CD4-positive, alpha-beta T cell (primary cell): ENCODE measurements around the gene FBXL17. TPM values are rescaled to one million over a fixed set of nuclear protein-coding genes. Genes with fewer than 3 reads are reported as not detected.

Experiments used
- ATAC-seq: fragments of 200-7000 bp; cut with Tn5 transposase; one replicate; pipeline ENCODE4 v1.10.0; 2022; ENCODE audit warnings: mild to moderate bottlenecking; ENCODE audit not compliant: poor library complexity
- CTCF ChIA-PET: fragments of 350-600 bp; sonication (Branson Sonifier 250); formaldehyde crosslinking; loops from one replicate; lab custom pipeline; 2021; ENCODE audit warnings: antibody characterized with exemption, inconsistent platforms; lab: Charles Lee
- POLR2A ChIA-PET: fragments of 350-600 bp; sonication (Branson Sonifier 250); formaldehyde crosslinking; loops from one replicate; lab custom pipeline; 2021; ENCODE audit warnings: antibody characterized with exemption, inconsistent platforms; lab: Charles Lee
- DNase-seq, 14 experiments: peaks; one replicate each; pipeline ENCODE4 v3.0.0-alpha.2; 2013 to 2020; ENCODE audit warnings: mixed read lengths in 2 of 14
- H3K27ac ChIP-seq, 2 donors: one replicate each; pipeline versions ENCODE4 v1.5.1 to v1.7.0; 2013; ENCODE audit warnings: low read length in 2 of 2, low read depth in 1 of 2, mild to moderate bottlenecking in 1 of 2
- H3K27me3 ChIP-seq, 2 experiments: 1 replicate in 1 of 2; 2 replicates in 1 of 2; pipeline versions ENCODE4 v1.6.1 to v1.7.0; 2013; ENCODE audit warnings: low read length in 2 of 2, control low read depth in 1 of 2, mild to moderate bottlenecking in 1 of 2, moderate library complexity in 1 of 2; ENCODE audit not compliant: insufficient read depth in 2 of 2, control insufficient read depth in 1 of 2
- H3K36me3 ChIP-seq: one replicate; pipeline ENCODE4 v1.6.1; 2013; ENCODE audit warnings: low read length, control low read depth; ENCODE audit not compliant: insufficient read depth
- H3K4me1 ChIP-seq: one replicate; pipeline ENCODE4 v1.6.1; 2013; ENCODE audit warnings: low read length, control low read depth; ENCODE audit not compliant: insufficient read depth
- H3K4me3 ChIP-seq: one replicate; pipeline ENCODE4 v1.5.1; 2013; ENCODE audit warnings: mild to moderate bottlenecking, low read length, moderate library complexity
- H3K9me3 ChIP-seq, 2 experiments: 1 replicate in 1 of 2; 2 replicates in 1 of 2; pipeline versions ENCODE4 v1.6.1 to v1.7.0; 2013; ENCODE audit warnings: low read length in 2 of 2, mild to moderate bottlenecking in 2 of 2, control low read depth in 1 of 2, moderate library complexity in 1 of 2; ENCODE audit not compliant: control insufficient read depth in 1 of 2, insufficient read depth in 1 of 2
- H3K27ac Mint-ChIP-seq: one replicate; pipeline ENCODE4 v1.8.0; 2020; ENCODE audit warnings: mixed read lengths
- H3K27me3 Mint-ChIP-seq: one replicate; pipeline ENCODE4 v1.8.0; 2021; ENCODE audit warnings: mixed read lengths
- H3K36me3 Mint-ChIP-seq: one replicate; pipeline ENCODE4 v1.8.0; 2021; ENCODE audit warnings: low read depth, mixed read lengths
- H3K4me1 Mint-ChIP-seq: one replicate; pipeline ENCODE4 v1.8.0; 2021; ENCODE audit warnings: low read depth, mixed read lengths
- H3K4me3 Mint-ChIP-seq: one replicate; pipeline ENCODE4 v1.8.0; 2020; ENCODE audit warnings: mild to moderate bottlenecking, mixed read lengths
- H3K9me3 Mint-ChIP-seq: one replicate; pipeline ENCODE4 v1.8.0; 2020; ENCODE audit warnings: mixed read lengths
- CTCF ChIP-seq: fragments of 200-600 bp; IDR thresholded peaks from one replicate; pipeline ENCODE4 v1.8.0; 2022; ENCODE audit warnings: antibody characterized with exemption, mild to moderate bottlenecking
- intact Hi-C, 2 experiments: fragments of 100-400 bp; cut with DNase I in 1 of 2; cut with micrococcal nuclease in 1 of 2; formaldehyde crosslinking; loops; one replicate each; pipeline versions ENCODE4 v1.15.1 to v1.9.0; 2023 to 2025; cut with DNase I, micrococcal nuclease
- total RNA-seq, 174 experiments: library from RNA in 2 of 174; stranded (reverse) in 2 of 174; gene quantifications; one replicate each; pipeline ENCODE4 v1.2.3 and lab custom pipeline; 2021 to 2026

The FBXL17 gene
- total RNA-seq, 2 experiments from 2014 or later, result 17.9 to 21.1 TPM

DNA sequence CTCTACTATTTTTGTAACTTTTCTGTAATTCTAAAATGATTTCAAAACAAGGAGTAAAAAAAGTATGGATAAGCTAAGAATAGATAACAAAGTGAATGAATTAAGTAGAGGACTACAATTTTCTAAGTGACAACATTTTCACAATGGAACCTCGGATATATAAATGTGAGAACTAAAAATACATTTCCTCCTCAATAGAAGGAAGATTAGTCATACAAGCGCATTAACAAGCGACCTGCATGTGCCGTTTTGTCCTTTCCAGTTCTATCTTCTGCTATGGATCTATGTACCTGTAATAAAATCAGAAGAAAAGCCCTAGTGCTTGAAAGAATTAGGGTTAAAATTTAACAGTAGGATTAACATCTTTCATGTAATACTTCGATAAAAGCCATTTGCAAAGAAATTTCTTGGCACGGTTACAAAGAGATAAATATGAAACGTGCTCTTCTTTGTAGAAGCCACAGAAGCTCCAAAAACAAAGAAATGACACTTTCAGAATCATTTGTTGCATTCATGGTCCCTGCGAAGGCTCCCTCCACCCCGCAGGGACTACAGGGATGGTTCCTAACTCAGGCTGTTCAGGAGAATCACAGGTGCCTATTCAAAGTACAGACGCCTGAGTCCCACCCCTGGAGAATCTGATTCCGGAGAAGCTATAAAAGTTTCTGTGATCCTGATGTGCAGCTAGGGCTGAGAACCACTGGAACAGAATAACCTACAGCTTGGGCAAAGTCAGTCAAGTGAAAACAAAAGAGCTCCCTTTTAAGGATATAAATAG is 494.5 kb downstream of the FBXL17 start:
- TF ChIP-seq CTCF, result no peak
- no peaks in the 10 kb centered on the region for H3K9me3 Mint-ChIP-seq
- CTCF ChIA-PET, result interaction anchor here (0.9 kb wide), 1 partner anchor 13 kb away, joined by 3 read pairs; no protein-coding TSS in a partner anchor
- intact Hi-C loops, result no loop called here
- no peaks in the 10 kb centered on the region for H3K9me3 ChIP-seq
- no peak overlapping the region for H3K4me3 ChIP-seq
- H3K4me1 ChIP-seq, result no peaks in the 10 kb centered on the region
- H3K27ac ChIP-seq, result no peak overlapping the region
- peaks cover 4% of the 10 kb centered on the region for H3K36me3 Mint-ChIP-seq
- H3K4me1 Mint-ChIP-seq, result peaks cover 27% of the 10 kb centered on the region
- no peaks in the 10 kb centered on the region for H3K36me3 ChIP-seq
- POLR2A ChIA-PET, result no interaction called here
- H3K27me3 Mint-ChIP-seq, result no peaks in the 10 kb centered on the region
- DNase-seq (no peak), ATAC-seq (no peak)
- H3K27me3 ChIP-seq, result no peaks in the 10 kb centered on the region
- H3K27ac Mint-ChIP-seq, result no peak overlapping the region
- peak overlapping the region; percentile 31 for H3K4me3 Mint-ChIP-seq

DNA sequence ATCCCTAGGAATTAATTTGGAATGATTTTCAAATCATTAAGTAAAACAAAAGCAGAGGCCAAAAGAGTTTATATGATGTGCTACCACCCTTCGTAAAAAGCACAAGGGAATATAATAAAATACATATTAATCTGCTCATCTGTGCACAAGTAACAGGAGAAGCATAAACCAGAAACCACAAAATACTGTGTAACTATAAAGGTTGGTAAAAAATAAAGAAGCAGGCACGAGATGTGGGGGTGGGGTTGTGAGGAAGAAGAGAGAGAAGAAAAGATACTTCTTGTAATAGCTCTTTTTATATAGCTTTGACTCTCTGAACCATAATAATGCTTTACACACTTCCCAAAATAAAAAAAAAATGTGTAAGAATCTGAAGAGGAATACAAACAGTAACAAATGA is 496.3 kb downstream of the FBXL17 start:
- TF ChIP-seq CTCF, result no peak
- Histone ChIP-seq H3K9me3 (no peaks in the 10 kb centered on the region), H3K36me3 (no peaks in the 10 kb centered on the region), H3K4me3 (no peak overlapping the region), H3K27ac (no peak overlapping the region), H3K27me3 (no peaks in the 10 kb centered on the region), H3K4me1 (no peaks in the 10 kb centered on the region)
- ATAC-seq (no peak), DNase-seq (no peak)
- peaks cover 13% of the 10 kb centered on the region for H3K36me3 Mint-ChIP-seq
- ChIA-PET CTCF (no interaction called here), POLR2A (no interaction called here)
- intact Hi-C loops, result no loop called here
- no peaks in the 10 kb centered on the region for H3K9me3 Mint-ChIP-seq
- H3K4me1 Mint-ChIP-seq, result peaks cover 27% of the 10 kb centered on the region
- no peaks in the 10 kb centered on the region for H3K27me3 Mint-ChIP-seq
- no peak overlapping the region for H3K4me3 Mint-ChIP-seq
- H3K27ac Mint-ChIP-seq, result no peak overlapping the region

- intact Hi-C loops, result no loop called here
- Mint-ChIP-seq H3K27ac (no peak overlapping the region), H3K27me3 (no peaks in the 10 kb centered on the region), H3K4me1 (peaks cover 27% of the 10 kb centered on the region), H3K9me3 (no peaks in the 10 kb centered on the region), H3K4me3 (no peak overlapping the region), H3K36me3 (peaks cover 20% of the 10 kb centered on the region)
- no peak for TF ChIP-seq CTCF
- H3K27ac ChIP-seq, result no peak overlapping the region
- POLR2A ChIA-PET, result no interaction called here
- CTCF ChIA-PET, result no interaction called here
- H3K36me3 ChIP-seq, result peaks cover 3% of the 10 kb centered on the region
- H3K4me3 ChIP-seq, result no peak overlapping the region
- ATAC-seq (no peak), DNase-seq (no peak)
- H3K9me3 ChIP-seq, result no peaks in the 10 kb centered on the region
- no peaks in the 10 kb centered on the region for H3K27me3 ChIP-seq
- H3K4me1 ChIP-seq, result no peaks in the 10 kb centered on the region
These were observed 497.0 kb downstream of the FBXL17 start for GRCh38 chr5:107884871-107885270.
